Panc1 (cell line): ENCODE data around the gene SHISAL1. TPM values are rescaled to one million over a fixed set of nuclear protein-coding genes. Genes with fewer than 3 reads are reported as not detected.
"Not testable (repeated sequence)": the region's sequence is repeated elsewhere in the genome, so short reads cannot be mapped to it uniquely, and the experiment has no call there.

Experiments
- ATAC-seq: fragments of 200-7000 bp; cut with Tn5 transposase; 2 replicates; pipeline ENCODE4 v1.9.1; 2020; ENCODE audit warnings: mild to moderate bottlenecking, moderate library complexity
- BruUV-seq: library from RNA; stranded (reverse); fragments of 400-500 nt; replicated peaks from 2 replicates; lab custom pipeline; 2021; lab: Mats Ljungman, UMichigan
- CTCF ChIA-PET: fragments of 300-600 bp; sonication (Branson Sonifier 250); formaldehyde crosslinking; loops from one replicate; lab custom pipeline; 2022; ENCODE audit warnings: antibody characterized with exemption; lab: Charles Lee
- POLR2A ChIA-PET: fragments of 300-600 bp; sonication (Branson Sonifier 250); formaldehyde crosslinking; loops from one replicate; lab custom pipeline; 2022; ENCODE audit warnings: antibody characterized with exemption; lab: Charles Lee
- DNase-seq: peaks from one replicate; pipeline ENCODE4 v3.0.0-alpha.2; 2010; ENCODE audit warnings: low read depth, low spot score
- H3K27ac ChIP-seq: 2 replicates; pipeline ENCODE4 v1.5.1; 2011; ENCODE audit warnings: mild to moderate bottlenecking, low read length, inconsistent platforms
- H3K27me3 ChIP-seq: fragments of 200-500 bp; sonication (Bioruptor generic); 2 replicates; pipeline ENCODE4 v1.6.0; 2014; ENCODE audit warnings: low read length, inconsistent platforms; ENCODE audit not compliant: control insufficient read depth, insufficient read depth
- H3K36me3 ChIP-seq: fragments of 200-500 bp; sonication (Bioruptor generic); 2 replicates; pipeline ENCODE4 v1.5.1; 2014; ENCODE audit warnings: inconsistent platforms, mild to moderate bottlenecking, low read length, moderate library complexity; ENCODE audit not compliant: control insufficient read depth, insufficient read depth
- H3K4me1 ChIP-seq: 2 replicates; pipeline ENCODE4 v1.5.1; 2011; ENCODE audit warnings: inconsistent platforms, mild to moderate bottlenecking, low read length, moderate library complexity; ENCODE audit not compliant: control insufficient read depth, insufficient read depth
- H3K4me3 ChIP-seq, 2 experiments: 2 replicates each; pipeline ENCODE4 v1.5.1; 2011 to 2012; ENCODE audit warnings: low read depth in 2 of 2, low read length in 2 of 2, mild to moderate bottlenecking in 2 of 2, inconsistent platforms in 1 of 2, moderate library complexity in 1 of 2
- H3K9me3 ChIP-seq: fragments of 200-500 bp; sonication (Bioruptor generic); 2 replicates; pipeline ENCODE4 v1.5.1; 2014; ENCODE audit warnings: low read depth, mild to moderate bottlenecking, inconsistent platforms, low read length, moderate library complexity; ENCODE audit not compliant: control insufficient read depth, insufficient read depth
- POLR2AphosphoS5 ChIP-seq: IDR thresholded peaks from 2 replicates; pipeline ENCODE4 v1.6.1; 2012; ENCODE audit warnings: mild to moderate bottlenecking, low read depth, low read length, moderate library complexity
- SIN3A ChIP-seq: IDR thresholded peaks from 2 replicates; pipeline ENCODE4 v1.6.1; 2012; ENCODE audit warnings: low read depth, mild to moderate bottlenecking, low read length, moderate library complexity, borderline replicate concordance; ENCODE audit not compliant: insufficient read depth
- TCF7L2 ChIP-seq: IDR thresholded peaks from 2 replicates; pipeline ENCODE4 v1.6.1; 2011; ENCODE audit warnings: mild to moderate bottlenecking, low read depth, low read length, inconsistent platforms
- in situ Hi-C: cut with HindIII; loops from 2 replicates; pipeline ENCODE4 v1.10.0; 2016; ENCODE audit warnings: low sequenced_read_pairs, low pct_unique_long_range_greater_than_20kb
- intact Hi-C: fragments of 100-400 bp; cut with micrococcal nuclease; formaldehyde crosslinking; loops from one replicate; pipeline ENCODE4 v1.10.0; 2022; ENCODE audit not compliant: unreplicated experiment
- total RNA-seq: library from RNA; stranded (reverse); gene quantifications from one replicate; pipeline ENCODE4 v1.2.1, GENCODE V29; 2021; ENCODE audit not compliant: unreplicated experiment
- TF ChIP-seq, protein P1 (sequence below): fragments of 450-650 bp; IDR thresholded peaks from 2 replicates; pipeline ENCODE4 v1.5.1; 2017; ENCODE audit warnings: mild to moderate bottlenecking
- TF ChIP-seq, protein P2 (sequence below), 2 experiments: IDR thresholded peaks; 2 replicates each; pipeline ENCODE4 v1.6.1; 2011 to 2012; ENCODE audit warnings: low read depth in 2 of 2, control low read depth in 1 of 2, low read length in 1 of 2, mild to moderate bottlenecking in 1 of 2, moderate library complexity in 1 of 2; ENCODE audit not compliant: insufficient read depth in 1 of 2

The SHISAL1 gene
- total RNA-seq, 1 experiment from 2014 or later = 1.2 TPM

DNA sequence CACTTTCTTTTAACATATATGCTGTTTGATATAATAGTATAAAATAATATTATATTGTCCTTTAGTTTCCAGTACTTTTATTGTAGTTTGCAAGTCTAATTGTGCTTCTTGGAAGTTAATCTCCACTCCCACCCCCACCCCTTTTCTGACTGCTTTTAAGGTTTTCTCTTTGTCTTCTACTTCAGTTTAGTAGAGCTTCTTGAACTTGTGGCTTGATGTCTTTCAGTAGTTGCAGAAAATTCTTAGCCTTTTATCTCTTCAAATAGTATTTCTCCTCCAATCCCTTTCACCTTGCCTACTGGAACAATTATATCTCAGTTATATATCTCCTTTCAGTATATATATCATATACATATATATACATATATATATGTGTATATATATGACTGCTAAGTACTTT is 75.5 kb downstream of the SHISAL1 start:
- Histone ChIP-seq H3K4me3 (no peak overlapping the region), H3K9me3 (no peaks in the 10 kb centered on the region), H3K27me3 (0 out of 2 replicates have a peak, but pooled peaks cover 2% of the 10 kb centered on the region), H3K4me1 (no peaks in the 10 kb centered on the region), H3K27ac (no peak overlapping the region), H3K36me3 (no peaks in the 10 kb centered on the region; the same call in 1 of the 2 replicates)
- in situ Hi-C loops (no loop called here), intact Hi-C loops (no loop called here)
- TF ChIP-seq, protein P1, sequence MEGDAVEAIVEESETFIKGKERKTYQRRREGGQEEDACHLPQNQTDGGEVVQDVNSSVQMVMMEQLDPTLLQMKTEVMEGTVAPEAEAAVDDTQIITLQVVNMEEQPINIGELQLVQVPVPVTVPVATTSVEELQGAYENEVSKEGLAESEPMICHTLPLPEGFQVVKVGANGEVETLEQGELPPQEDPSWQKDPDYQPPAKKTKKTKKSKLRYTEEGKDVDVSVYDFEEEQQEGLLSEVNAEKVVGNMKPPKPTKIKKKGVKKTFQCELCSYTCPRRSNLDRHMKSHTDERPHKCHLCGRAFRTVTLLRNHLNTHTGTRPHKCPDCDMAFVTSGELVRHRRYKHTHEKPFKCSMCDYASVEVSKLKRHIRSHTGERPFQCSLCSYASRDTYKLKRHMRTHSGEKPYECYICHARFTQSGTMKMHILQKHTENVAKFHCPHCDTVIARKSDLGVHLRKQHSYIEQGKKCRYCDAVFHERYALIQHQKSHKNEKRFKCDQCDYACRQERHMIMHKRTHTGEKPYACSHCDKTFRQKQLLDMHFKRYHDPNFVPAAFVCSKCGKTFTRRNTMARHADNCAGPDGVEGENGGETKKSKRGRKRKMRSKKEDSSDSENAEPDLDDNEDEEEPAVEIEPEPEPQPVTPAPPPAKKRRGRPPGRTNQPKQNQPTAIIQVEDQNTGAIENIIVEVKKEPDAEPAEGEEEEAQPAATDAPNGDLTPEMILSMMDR = no peak
- TF ChIP-seq TCF7L2 = no peak
- no peak for TF ChIP-seq SIN3A
- no peak for TF ChIP-seq POLR2AphosphoS5
- DNase-seq (no peak), ATAC-seq (no peak)
- CTCF ChIA-PET = no interaction called here
- no TSS peak for BruUV-seq
- POLR2A ChIA-PET = no interaction called here

DNA sequence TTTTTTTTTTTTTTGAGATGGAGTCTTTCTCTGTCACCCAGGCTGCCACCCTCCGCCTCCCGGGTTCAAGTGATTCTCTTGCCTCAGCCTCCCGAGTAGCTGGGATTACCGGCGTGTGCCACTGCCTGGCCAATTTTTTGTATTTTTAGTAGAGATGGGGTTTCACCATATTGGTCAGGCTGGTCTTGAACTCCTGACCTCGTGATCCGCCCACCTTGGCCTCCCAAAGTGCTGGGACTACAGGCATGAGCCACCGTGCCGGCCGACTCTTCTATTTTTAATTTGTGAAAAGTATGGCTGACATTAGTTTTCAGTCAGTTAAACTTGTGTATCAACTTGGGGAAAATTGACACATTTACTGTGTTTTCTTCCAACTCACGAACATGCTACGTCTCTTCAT is 78.4 kb downstream of the SHISAL1 start:
- CTCF ChIA-PET, POLR2A ChIA-PET, ATAC-seq, BruUV-seq, in situ Hi-C loops, DNase-seq, H3K9me3 ChIP-seq, H3K4me3 ChIP-seq, H3K27ac ChIP-seq, H3K27me3 ChIP-seq, H3K36me3 ChIP-seq, H3K4me1 ChIP-seq, intact Hi-C loops: not testable (repeated sequence)

DNA sequence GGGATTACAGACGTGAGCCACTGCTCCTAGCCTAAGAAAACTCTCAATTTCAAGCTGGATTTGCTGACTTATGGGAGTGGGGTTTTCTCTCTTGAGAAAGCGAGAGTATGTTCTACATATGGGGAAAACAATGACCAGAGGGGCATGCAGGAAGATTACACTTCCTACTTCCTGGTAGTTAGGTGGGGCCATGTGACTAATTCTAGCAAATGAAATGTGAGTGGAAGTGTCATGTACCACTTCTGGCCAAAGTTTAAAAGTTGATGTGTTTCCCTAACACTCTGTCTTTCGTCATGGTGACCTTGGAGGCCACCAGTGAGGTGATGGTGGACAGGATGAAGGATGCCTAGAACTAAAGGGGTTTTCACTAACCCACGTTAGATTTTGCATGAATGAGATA is 81.5 kb downstream of the SHISAL1 start:
- POLR2A ChIA-PET = no interaction called here
- Histone ChIP-seq H3K9me3 (no peaks in the 10 kb centered on the region), H3K27me3 (no peaks in the 10 kb centered on the region), H3K4me3 (no peak overlapping the region), H3K4me1 (no peaks in the 10 kb centered on the region), H3K27ac (no peak overlapping the region), H3K36me3 (no peaks in the 10 kb centered on the region)
- intact Hi-C loops = no loop called here
- ATAC-seq (no peak), DNase-seq (no peak)
- TF ChIP-seq, protein P1 = no peak
- TF ChIP-seq, protein P2, sequence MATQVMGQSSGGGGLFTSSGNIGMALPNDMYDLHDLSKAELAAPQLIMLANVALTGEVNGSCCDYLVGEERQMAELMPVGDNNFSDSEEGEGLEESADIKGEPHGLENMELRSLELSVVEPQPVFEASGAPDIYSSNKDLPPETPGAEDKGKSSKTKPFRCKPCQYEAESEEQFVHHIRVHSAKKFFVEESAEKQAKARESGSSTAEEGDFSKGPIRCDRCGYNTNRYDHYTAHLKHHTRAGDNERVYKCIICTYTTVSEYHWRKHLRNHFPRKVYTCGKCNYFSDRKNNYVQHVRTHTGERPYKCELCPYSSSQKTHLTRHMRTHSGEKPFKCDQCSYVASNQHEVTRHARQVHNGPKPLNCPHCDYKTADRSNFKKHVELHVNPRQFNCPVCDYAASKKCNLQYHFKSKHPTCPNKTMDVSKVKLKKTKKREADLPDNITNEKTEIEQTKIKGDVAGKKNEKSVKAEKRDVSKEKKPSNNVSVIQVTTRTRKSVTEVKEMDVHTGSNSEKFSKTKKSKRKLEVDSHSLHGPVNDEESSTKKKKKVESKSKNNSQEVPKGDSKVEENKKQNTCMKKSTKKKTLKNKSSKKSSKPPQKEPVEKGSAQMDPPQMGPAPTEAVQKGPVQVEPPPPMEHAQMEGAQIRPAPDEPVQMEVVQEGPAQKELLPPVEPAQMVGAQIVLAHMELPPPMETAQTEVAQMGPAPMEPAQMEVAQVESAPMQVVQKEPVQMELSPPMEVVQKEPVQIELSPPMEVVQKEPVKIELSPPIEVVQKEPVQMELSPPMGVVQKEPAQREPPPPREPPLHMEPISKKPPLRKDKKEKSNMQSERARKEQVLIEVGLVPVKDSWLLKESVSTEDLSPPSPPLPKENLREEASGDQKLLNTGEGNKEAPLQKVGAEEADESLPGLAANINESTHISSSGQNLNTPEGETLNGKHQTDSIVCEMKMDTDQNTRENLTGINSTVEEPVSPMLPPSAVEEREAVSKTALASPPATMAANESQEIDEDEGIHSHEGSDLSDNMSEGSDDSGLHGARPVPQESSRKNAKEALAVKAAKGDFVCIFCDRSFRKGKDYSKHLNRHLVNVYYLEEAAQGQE (IDR thresholded peaks at IDR 0.05; ENCODE audit: insufficient read depth in 1 of 2, low read depth in 2 of 2, low read length in 1 of 2) = no peak
- no peak for TF ChIP-seq TCF7L2
- no peak for TF ChIP-seq SIN3A
- no peak for TF ChIP-seq POLR2AphosphoS5
- BruUV-seq = no TSS peak
- CTCF ChIA-PET = no interaction called here
- in situ Hi-C loops = no loop called here
